Endodermal cell (in vitro differentiated cells): Measurements from ENCODE around the gene IGFN1. TPM values are rescaled to one million over a fixed set of nuclear protein-coding genes. Genes with fewer than 3 reads are reported as not detected.

ENCODE experiments used
- DNase-seq: peaks from one replicate; pipeline ENCODE4 v3.0.0-alpha.2; 2017
- H3K27ac ChIP-seq: 2 replicates; pipeline ENCODE4 v1.5.1; 2013; ENCODE audit warnings: mild to moderate bottlenecking, low read depth, low read length, moderate library complexity
- H3K27me3 ChIP-seq: 2 replicates; pipeline ENCODE4 v1.6.1; 2013; ENCODE audit warnings: mild to moderate bottlenecking, low read length, moderate library complexity; ENCODE audit not compliant: insufficient read depth, control insufficient read depth, poor library complexity, severe bottlenecking
- H3K36me3 ChIP-seq: 2 replicates; pipeline ENCODE4 v1.7.0; 2013; ENCODE audit warnings: mild to moderate bottlenecking, low read length, moderate library complexity; ENCODE audit not compliant: control insufficient read depth, insufficient read depth
- H3K4me1 ChIP-seq: one replicate; pipeline ENCODE4 v1.7.0; 2013; ENCODE audit warnings: low read length; ENCODE audit not compliant: control insufficient read depth, insufficient read depth
- H3K4me3 ChIP-seq: 2 replicates; pipeline ENCODE4 v1.5.1; 2013; ENCODE audit warnings: mild to moderate bottlenecking, low read length, moderate library complexity
- H3K9ac ChIP-seq: 2 replicates; pipeline ENCODE4 v1.6.1; 2013; ENCODE audit warnings: mild to moderate bottlenecking, low read length, moderate library complexity; ENCODE audit not compliant: poor library complexity, severe bottlenecking; ENCODE audit errors: extremely low read depth
- H3K9me3 ChIP-seq: 2 replicates; pipeline ENCODE4 v1.6.1; 2013; ENCODE audit warnings: mild to moderate bottlenecking, low read length, moderate library complexity; ENCODE audit not compliant: control insufficient read depth
- H3K27ac Mint-ChIP-seq: 2 replicates; pipeline ENCODE4 v1.8.0; 2020; ENCODE audit warnings: mixed read lengths
- H3K27me3 Mint-ChIP-seq: 2 replicates; pipeline ENCODE4 v1.8.0; 2021; ENCODE audit warnings: mild to moderate bottlenecking, mixed read lengths; ENCODE audit not compliant: insufficient read depth
- H3K36me3 Mint-ChIP-seq: 2 replicates; pipeline ENCODE4 v1.8.0; 2020; ENCODE audit warnings: low read depth, mixed read lengths
- H3K4me1 Mint-ChIP-seq: 2 replicates; pipeline ENCODE4 v1.8.0; 2020; ENCODE audit warnings: mixed read lengths
- H3K4me3 Mint-ChIP-seq: 2 replicates; pipeline ENCODE4 v1.8.0; 2020; ENCODE audit warnings: mild to moderate bottlenecking, moderate library complexity, mixed read lengths
- H3K9me3 Mint-ChIP-seq: 2 replicates; pipeline ENCODE4 v1.8.0; 2020; ENCODE audit warnings: mild to moderate bottlenecking, mixed read lengths
- CTCF ChIP-seq: fragments of 200-600 bp; sonication (generic); conservative IDR thresholded peaks from 2 replicates; pipeline ENCODE4 v1.5.0; 2021; ENCODE audit warnings: antibody characterized with exemption, mild to moderate bottlenecking
- WGBS, 2 experiments: methylation state at CpG; one replicate each; pipeline versions ENCODE4 v1.1.5 to v1.1.7; 2013; ENCODE audit warnings: missing lambda C conversion rate in 2 of 2, mixed read lengths in 1 of 2; ENCODE audit not compliant: insufficient coverage in 1 of 2, insufficient read length in 1 of 2; 5-methylcytosine and 5-hydroxymethylcytosine counted together
- total RNA-seq, 2 donors: library from RNA; stranded (reverse); fragmentation: NEBNext Ultra II Directional in 1 of 2; extraction: Animal tissue kit (Norgen Biotek cat#: 25700) in 1 of 2; gene quantifications; 2 replicates in 1 of 2; 3 replicates in 1 of 2; pipeline ENCODE4 v1.2.1, GENCODE V29; 2021

Gene IGFN1
- total RNA-seq, 2 donors from 2014 or later = not detected

- Histone ChIP-seq H3K4me3 (no peak overlapping the region), H3K9me3 (peaks cover 8% of the 10 kb centered on the region), H3K27ac (no peak overlapping the region), H3K27me3 (peaks cover 17% of the 10 kb centered on the region), H3K9ac (no peak overlapping the region), H3K4me1 (peaks cover 10% of the 10 kb centered on the region), H3K36me3 (no peaks in the 10 kb centered on the region)
- Mint-ChIP-seq H3K27me3 (peaks cover 20% of the 10 kb centered on the region), H3K27ac (no peak overlapping the region), H3K4me3 (no peak overlapping the region), H3K9me3 (peaks cover 11% of the 10 kb centered on the region), H3K36me3 (no peaks in the 10 kb centered on the region), H3K4me1 (peaks cover 20% of the 10 kb centered on the region)
- DNase-seq = no peak
- WGBS, 2 experiments = 83 to 97% methylated on average over 1 of the region's 1 CpG
- no peak for TF ChIP-seq CTCF
Measured at GRCh38 chr1:201181323-201181722, 9.3 kb upstream of the IGFN1 start.

- H3K27me3 ChIP-seq = peaks cover 17% of the 10 kb centered on the region
- Mint-ChIP-seq H3K4me3 (no peak overlapping the region), H3K27me3 (peaks cover 20% of the 10 kb centered on the region), H3K9me3 (peaks cover 11% of the 10 kb centered on the region), H3K27ac (no peak overlapping the region), H3K4me1 (peaks cover 16% of the 10 kb centered on the region), H3K36me3 (no peaks in the 10 kb centered on the region)
- peaks cover 8% of the 10 kb centered on the region for H3K9me3 ChIP-seq
- H3K4me1 ChIP-seq = peaks cover 6% of the 10 kb centered on the region
- no peak overlapping the region for H3K9ac ChIP-seq
- no peak for TF ChIP-seq CTCF
- WGBS, 2 experiments = 57 to 82% methylated on average over 1 to 2 of the region's 2 CpGs
- no peaks in the 10 kb centered on the region for H3K36me3 ChIP-seq
- no peak overlapping the region for H3K27ac ChIP-seq
- H3K4me3 ChIP-seq = no peak overlapping the region
- no peak for DNase-seq
Measured at GRCh38 chr1:201181726-201182125, 8.9 kb upstream of the IGFN1 start.

GRCh38 chr1:201183209-201183608 is 7.4 kb upstream of the IGFN1 start:
- peaks cover 8% of the 10 kb centered on the region for H3K4me1 Mint-ChIP-seq
- Histone ChIP-seq H3K4me1 (no peaks in the 10 kb centered on the region), H3K27ac (no peak overlapping the region)

More at GRCh38 chr1:201183209-201183608, 7.4 kb upstream of the IGFN1 start:
- Histone ChIP-seq H3K27me3 (peaks cover 17% of the 10 kb centered on the region), H3K36me3 (no peaks in the 10 kb centered on the region), H3K4me3 (no peak overlapping the region), H3K9me3 (peaks cover 8% of the 10 kb centered on the region), H3K9ac (no peak overlapping the region)
- H3K27me3 Mint-ChIP-seq = peaks cover 24% of the 10 kb centered on the region
- H3K36me3 Mint-ChIP-seq = no peaks in the 10 kb centered on the region
- DNase-seq = no peak
- H3K27ac Mint-ChIP-seq = no peak overlapping the region
- WGBS, 2 experiments = 84 to 90% methylated on average over 3 of the region's 3 CpGs
- no peak overlapping the region for H3K4me3 Mint-ChIP-seq
- H3K9me3 Mint-ChIP-seq = peaks cover 11% of the 10 kb centered on the region
- TF ChIP-seq CTCF = no peak
